Nephron progenitor cell (in vitro differentiated cells): ENCODE results near the gene EPHB4.
A peak's percentile ranks its signal among the peaks of the same experiment; 100 is the strongest.

Experiments
- DNase-seq: peaks from one replicate; pipeline ENCODE4 v3.0.0; 2021
- H3K27ac Mint-ChIP-seq: 2 replicates; pipeline ENCODE4 v1.8.0; 2021; ENCODE audit warnings: mild to moderate bottlenecking, moderate library complexity, mixed read lengths
- H3K27me3 Mint-ChIP-seq: 2 replicates; pipeline ENCODE4 v1.8.0; 2021; ENCODE audit warnings: mild to moderate bottlenecking, low read depth, mixed read lengths; ENCODE audit not compliant: poor library complexity
- H3K36me3 Mint-ChIP-seq: 2 replicates; pipeline ENCODE4 v1.8.0; 2021; ENCODE audit warnings: low read depth, mixed read lengths
- H3K4me1 Mint-ChIP-seq: 2 replicates; pipeline ENCODE4 v1.8.0; 2021; ENCODE audit warnings: mixed read lengths
- H3K4me3 Mint-ChIP-seq: 2 replicates; pipeline ENCODE4 v1.8.0; 2021; ENCODE audit warnings: mild to moderate bottlenecking, moderate library complexity, mixed read lengths
- H3K9me3 Mint-ChIP-seq: 2 replicates; pipeline ENCODE4 v1.8.0; 2021; ENCODE audit warnings: mild to moderate bottlenecking, moderate library complexity, mixed read lengths
- CTCF ChIP-seq: fragments of 200-600 bp; sonication (generic); IDR thresholded peaks from 2 replicates; pipeline ENCODE4 v1.5.0; 2021; ENCODE audit warnings: antibody characterized with exemption

The EPHB4 gene

DNA sequence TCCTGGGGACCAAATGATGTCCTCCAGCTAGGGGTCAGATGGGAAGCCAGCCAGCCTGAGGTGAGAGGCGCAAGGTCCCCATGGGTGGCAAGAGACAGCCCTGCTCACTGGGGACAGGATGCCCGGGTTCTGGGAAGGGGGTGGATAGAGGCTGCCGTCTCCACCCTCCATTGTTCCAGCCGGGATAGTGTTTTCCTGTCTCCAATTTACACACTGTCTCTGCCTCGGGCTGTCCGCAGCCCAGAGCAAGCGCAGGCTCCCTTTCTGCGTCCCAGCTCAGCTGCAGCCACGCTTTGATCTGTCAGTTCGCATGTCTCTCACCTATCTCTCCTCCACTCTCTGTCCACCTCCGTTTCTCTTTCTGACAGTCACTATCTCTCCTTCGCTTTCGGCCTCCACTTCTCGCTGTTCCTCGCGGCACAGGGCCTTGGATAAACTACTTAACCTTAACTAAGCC, 2.1 kb downstream of the EPHB4 start:
- Mint-ChIP-seq H3K4me3 (peak overlapping the region; percentile 100), H3K27me3 (peaks cover 3% of the 10 kb centered on the region), H3K4me1 (peaks cover 47% of the 10 kb centered on the region), H3K9me3 (no peaks in the 10 kb centered on the region), H3K27ac (peak overlapping the region; percentile 47), H3K36me3 (peaks cover 21% of the 10 kb centered on the region)
- DNase-seq: peak; percentile 29
- no peak for TF ChIP-seq CTCF

DNA sequence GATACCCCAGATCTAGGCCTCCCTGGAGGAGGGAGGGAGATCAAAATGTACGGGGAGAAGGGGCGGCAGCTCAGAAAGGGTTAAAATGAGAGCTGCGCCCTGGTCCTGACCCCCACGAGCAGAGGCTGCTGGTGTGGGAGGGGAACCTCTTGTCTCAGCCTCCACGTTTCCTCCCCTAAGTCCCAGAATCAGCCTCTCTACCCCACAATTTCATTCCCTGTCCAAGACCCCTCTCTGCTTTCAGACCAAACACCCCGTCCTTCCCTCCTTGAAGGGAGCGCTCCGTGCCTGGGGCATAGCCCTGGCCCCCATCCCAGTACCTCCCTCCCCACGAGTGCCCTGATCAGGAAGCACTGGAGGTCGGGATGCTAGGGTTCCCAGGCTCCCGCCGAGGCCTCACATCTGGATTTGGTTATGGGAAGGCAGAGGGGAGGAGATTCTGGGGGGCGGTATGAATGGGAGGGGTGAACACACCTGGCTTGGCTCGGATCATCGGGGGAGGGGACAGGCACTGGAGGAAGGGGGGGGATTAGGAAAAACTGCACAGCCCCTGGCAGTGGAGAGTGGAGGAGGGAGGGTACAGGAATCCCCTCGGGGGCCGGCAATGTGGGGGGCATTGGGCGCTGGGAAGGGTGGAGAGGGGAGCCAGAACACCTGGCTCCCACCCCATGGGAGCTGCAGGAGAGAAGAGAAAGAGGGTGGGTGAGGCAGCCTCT, 2.7 kb downstream of the EPHB4 start:
- no peak for TF ChIP-seq CTCF
- Mint-ChIP-seq H3K4me3 (peak overlapping the region; percentile 100), H3K9me3 (no peaks in the 10 kb centered on the region), H3K27me3 (peaks cover 3% of the 10 kb centered on the region), H3K27ac (peak overlapping the region; percentile 68), H3K36me3 (peaks cover 27% of the 10 kb centered on the region), H3K4me1 (peaks cover 46% of the 10 kb centered on the region)
- no peak for DNase-seq

GRCh38 chr7:100823534-100823933, 3.8 kb downstream of the EPHB4 start:
- peaks cover 38% of the 10 kb centered on the region for H3K4me1 Mint-ChIP-seq
- DNase-seq: no peak
- H3K27me3 Mint-ChIP-seq: peaks cover under 1% of the 10 kb centered on the region
- H3K27ac Mint-ChIP-seq: no peak overlapping the region
- no peak overlapping the region for H3K4me3 Mint-ChIP-seq
- peaks cover 38% of the 10 kb centered on the region for H3K36me3 Mint-ChIP-seq
- no peak for TF ChIP-seq CTCF
- H3K9me3 Mint-ChIP-seq: no peaks in the 10 kb centered on the region

DNA sequence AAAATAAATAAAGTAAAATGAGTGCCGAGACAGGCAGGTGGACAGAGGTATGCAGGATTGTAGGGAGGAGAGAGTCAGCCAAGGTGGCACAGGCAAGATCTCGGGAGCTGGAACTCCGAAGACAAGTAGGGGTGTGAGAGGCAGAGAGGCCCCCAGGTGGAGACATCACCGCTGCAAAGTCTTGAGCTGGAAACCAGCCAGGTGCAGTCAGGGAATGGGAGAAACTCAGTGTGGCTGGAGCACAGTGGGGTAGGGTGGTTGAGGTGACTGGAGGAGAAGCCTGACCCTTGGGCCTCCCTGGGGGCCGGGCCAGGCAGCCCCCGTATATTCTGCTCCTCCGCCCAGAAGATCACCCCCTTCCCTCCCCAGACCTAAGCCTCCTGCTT, 4.2 kb downstream of the EPHB4 start:
- DNase-seq: no peak
- no peak for TF ChIP-seq CTCF
- H3K9me3 Mint-ChIP-seq: no peaks in the 10 kb centered on the region
- H3K4me1 Mint-ChIP-seq: peaks cover 36% of the 10 kb centered on the region
- peak overlapping the region; percentile 6 for H3K4me3 Mint-ChIP-seq
- H3K27ac Mint-ChIP-seq: peak overlapping the region; percentile 30
- peaks cover 41% of the 10 kb centered on the region for H3K36me3 Mint-ChIP-seq
- H3K27me3 Mint-ChIP-seq: no peaks in the 10 kb centered on the region

DNA sequence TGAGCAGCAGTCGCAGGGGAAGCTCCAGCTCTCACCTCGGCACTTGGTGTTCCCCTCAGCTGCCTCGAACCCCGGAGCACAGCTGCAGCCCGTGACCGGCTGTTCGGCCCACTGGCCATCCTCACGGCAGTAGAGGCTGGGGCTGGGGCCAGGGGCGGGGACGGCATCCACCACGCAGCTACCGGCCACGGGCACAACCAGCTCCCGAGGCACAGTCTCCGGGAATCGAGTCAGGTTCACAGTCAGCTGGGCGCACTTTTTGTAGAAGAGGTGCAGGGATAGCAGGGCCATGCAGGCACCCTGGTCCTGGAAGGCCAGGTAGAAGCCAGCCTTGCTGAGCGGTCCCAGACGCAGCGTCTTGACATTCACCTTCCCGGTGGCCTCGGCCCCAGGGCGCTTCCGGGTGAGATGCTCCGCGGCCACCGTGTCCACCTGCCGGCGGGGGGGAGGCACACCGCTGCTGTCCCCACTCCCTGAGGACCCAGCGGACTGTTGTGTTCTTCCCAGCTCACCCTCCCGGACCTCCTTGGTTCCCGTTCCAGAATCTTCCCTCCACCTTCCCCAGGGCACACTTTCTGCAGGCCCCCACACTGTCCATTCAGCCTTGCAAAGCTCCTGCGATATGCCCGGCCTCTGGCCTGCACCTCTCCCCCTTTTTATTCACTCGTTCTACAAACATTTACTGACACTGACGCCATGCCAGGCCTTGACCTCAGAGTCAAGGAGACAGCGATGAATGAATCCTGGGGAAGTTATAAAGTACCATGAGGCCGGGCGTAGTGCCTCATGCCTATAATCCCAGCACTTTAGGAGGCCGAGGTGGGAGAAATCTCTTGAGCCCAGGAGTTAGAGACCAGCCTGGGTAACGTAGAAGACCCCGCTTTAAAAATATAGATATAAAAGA, 4.8 kb downstream of the EPHB4 start:
- peaks cover 48% of the 10 kb centered on the region for H3K36me3 Mint-ChIP-seq
- peaks cover 32% of the 10 kb centered on the region for H3K4me1 Mint-ChIP-seq
- no peaks in the 10 kb centered on the region for H3K9me3 Mint-ChIP-seq
- H3K27ac Mint-ChIP-seq: no peak overlapping the region
- no peak for TF ChIP-seq CTCF
- DNase-seq: no peak
- no peaks in the 10 kb centered on the region for H3K27me3 Mint-ChIP-seq
- H3K4me3 Mint-ChIP-seq: no peak overlapping the region
